A549 (cell line): Measurements from ENCODE around the gene BRD1. TPM values are rescaled to one million over a fixed set of nuclear protein-coding genes. Genes with fewer than 3 reads are reported as not detected.

Source experiments
- ATAC-seq, 2 experiments: fragments of 200-7000 bp in 1 of 2; fragments of >200 bp in 1 of 2; cut with Nextera tagmentation in 1 of 2; cut with Tn5 transposase in 1 of 2; 3 replicates each; pipeline versions ENCODE4 v1.8.0 to v1.9.1; 2018 to 2020; ENCODE audit warnings: mild to moderate bottlenecking in 1 of 2, moderate library complexity in 1 of 2
- CTCF ChIA-PET: fragments of 300-600 bp; sonication (Branson Sonifier 250); formaldehyde crosslinking; extraction: SDS; loops from one replicate; lab custom pipeline; 2021; ENCODE audit warnings: antibody characterized with exemption, inconsistent platforms; lab: Yijun Ruan, JAX
- POLR2A ChIA-PET: fragments of 350-600 bp; formaldehyde crosslinking; extraction: SDS; loops from one replicate; lab custom pipeline; 2021; ENCODE audit warnings: antibody characterized with exemption, inconsistent platforms; lab: Yijun Ruan, JAX
- DNase-seq, 2 experiments: peaks; one replicate each; pipeline versions ENCODE4 v3.0.0 to v3.0.0-alpha.2; 2011 to 2016; ENCODE audit warnings: low read depth in 1 of 2, low spot score in 1 of 2
- FAIRE-seq: peaks from 2 replicates; lab custom pipeline; 2011; peaks lifted over from hg19 to GRCh38; lab: Jason Lieb, UNC
- H3K27ac ChIP-seq, 2 experiments: fragments of >200 bp; sonication (Bioruptor Twin); formaldehyde crosslinking; 3 replicates each; pipeline ENCODE4 v1.5.1; 2016 to 2017
- H3K4me1 ChIP-seq: fragments of >200 bp; sonication (Bioruptor Twin); formaldehyde crosslinking; 3 replicates; pipeline ENCODE4 v1.6.1; 2016
- H3K4me2 ChIP-seq: fragments of >200 bp; sonication (Bioruptor Twin); formaldehyde crosslinking; 3 replicates; pipeline ENCODE4 v1.6.1; 2016
- H3K4me3 ChIP-seq: fragments of >200 bp; sonication (Bioruptor Twin); formaldehyde crosslinking; 3 replicates; pipeline ENCODE4 v1.5.1; 2016
- H3K9me3 ChIP-seq: fragments of >200 bp; sonication (Bioruptor Twin); formaldehyde crosslinking; 3 replicates; pipeline ENCODE4 v1.6.1; 2016
- BCL3 ChIP-seq: fragments of >200 bp; sonication (Bioruptor Twin); formaldehyde crosslinking; IDR thresholded peaks from 3 replicates; pipeline ENCODE4 v1.6.1; 2016
- CBX8 ChIP-seq: fragments of 200-600 bp; sonication (generic); IDR thresholded peaks from 2 replicates; pipeline ENCODE4 v1.6.1; 2016
- CTCF ChIP-seq: fragments of >200 bp; sonication (Bioruptor Twin); formaldehyde crosslinking; IDR thresholded peaks from 3 replicates; pipeline ENCODE4 v1.5.1; 2016
- EHF ChIP-seq: fragments of 250-450 bp; sonication (Bioruptor Pico); IDR thresholded peaks from 2 replicates; pipeline ENCODE4 v1.5.0; 2020; ENCODE audit warnings: mild to moderate bottlenecking
- EHMT2 ChIP-seq: fragments of 200-600 bp; sonication (generic); IDR thresholded peaks from 2 replicates; pipeline ENCODE4 v1.6.1; 2016; ENCODE audit warnings: antibody characterized with exemption, low read depth, mild to moderate bottlenecking, moderate library complexity
- EP300 ChIP-seq, 2 experiments: fragments of >200 bp; sonication (Bioruptor Twin); formaldehyde crosslinking; IDR thresholded peaks; 2 replicates in 1 of 2; 3 replicates in 1 of 2; pipeline ENCODE4 v1.6.1; 2016 to 2017
- ESRRA ChIP-seq: fragments of 150-350 bp; IDR thresholded peaks from 2 replicates; pipeline ENCODE4 v1.6.1; 2014; ENCODE audit warnings: mild to moderate bottlenecking, low read length, borderline replicate concordance
- FOSB ChIP-seq: fragments of 250-450 bp; sonication (Bioruptor Pico); IDR thresholded peaks from 2 replicates; pipeline ENCODE4 v1.5.0; 2020; ENCODE audit warnings: mild to moderate bottlenecking, moderate library complexity
- FOXS1 ChIP-seq: fragments of 250-450 bp; sonication (Bioruptor Pico); IDR thresholded peaks from 2 replicates; pipeline ENCODE4 v1.5.0; 2020; ENCODE audit warnings: mild to moderate bottlenecking, moderate library complexity
- GATA3 ChIP-seq: IDR thresholded peaks from 2 replicates; pipeline ENCODE4 v1.6.1; 2012; ENCODE audit warnings: borderline replicate concordance
- HDAC2 ChIP-seq: fragments of 200-600 bp; sonication (generic); IDR thresholded peaks from 2 replicates; pipeline ENCODE4 v1.6.1; 2016
- HEYL ChIP-seq: fragments of 250-450 bp; sonication (Bioruptor Pico); IDR thresholded peaks from 2 replicates; pipeline ENCODE4 v1.8.0; 2021; ENCODE audit warnings: mild to moderate bottlenecking, moderate library complexity
- HOXA7 ChIP-seq: fragments of 250-450 bp; sonication (Bioruptor Pico); IDR thresholded peaks from 2 replicates; pipeline ENCODE4 v1.5.0; 2020; ENCODE audit warnings: mild to moderate bottlenecking, moderate library complexity
- HOXB5 ChIP-seq: fragments of 250-450 bp; sonication (Bioruptor Pico); IDR thresholded peaks from 2 replicates; pipeline ENCODE4 v1.5.0; 2020; ENCODE audit warnings: mild to moderate bottlenecking, moderate library complexity
- JUN ChIP-seq, 2 experiments: fragments of >200 bp; sonication (Bioruptor Twin); formaldehyde crosslinking; IDR thresholded peaks; 2 replicates in 1 of 2; 3 replicates in 1 of 2; pipeline ENCODE4 v1.6.1; 2016 to 2017
- KDM1A ChIP-seq: fragments of 200-600 bp; sonication (generic); IDR thresholded peaks from 2 replicates; pipeline ENCODE4 v1.6.1; 2016; ENCODE audit warnings: low read depth, mild to moderate bottlenecking
- MAFK ChIP-seq: fragments of 450-650 bp; IDR thresholded peaks from 2 replicates; pipeline ENCODE4 v1.6.1; 2014; ENCODE audit not compliant: partially characterized antibody
- MYC ChIP-seq: IDR thresholded peaks from 2 replicates; pipeline ENCODE4 v1.6.1; 2012; ENCODE audit warnings: mild to moderate bottlenecking, inconsistent platforms, low read length, improper control_type of control experiment, borderline replicate concordance
- NPAS2 ChIP-seq: fragments of 250-450 bp; sonication (Bioruptor Pico); IDR thresholded peaks from 2 replicates; pipeline ENCODE4 v1.8.0; 2022; ENCODE audit warnings: mild to moderate bottlenecking, moderate library complexity, borderline replicate concordance
- POLR2A ChIP-seq: IDR thresholded peaks from 2 replicates; pipeline ENCODE4 v1.6.1; 2012; ENCODE audit warnings: mild to moderate bottlenecking, low read length
- RCOR1 ChIP-seq: fragments of 150-350 bp; IDR thresholded peaks from 2 replicates; pipeline ENCODE4 v1.6.1; 2014; ENCODE audit warnings: antibody characterized with exemption, low read length, low read depth
- RNF2 ChIP-seq: fragments of 200-600 bp; sonication (generic); IDR thresholded peaks from 2 replicates; pipeline ENCODE4 v1.6.1; 2016; ENCODE audit warnings: low read depth, mild to moderate bottlenecking, antibody characterized with exemption, moderate library complexity, borderline replicate concordance
- SREBF2 ChIP-seq: fragments of 450-650 bp; IDR thresholded peaks from 2 replicates; pipeline ENCODE4 v1.6.1; 2014; ENCODE audit warnings: mild to moderate bottlenecking, moderate library complexity
- USF2 ChIP-seq: fragments of 450-650 bp; IDR thresholded peaks from 2 replicates; pipeline ENCODE4 v1.6.1; 2014; ENCODE audit warnings: antibody characterized with exemption
- ZC3H11A ChIP-seq: fragments of 450-650 bp; IDR thresholded peaks from 2 replicates; pipeline ENCODE4 v1.6.1; 2014; ENCODE audit warnings: antibody characterized with exemption, mild to moderate bottlenecking
- WGBS: methylation state at CpG from one replicate; pipeline ENCODE4 v1.1.6; 2017; ENCODE audit errors: missing lambda C conversion rate; 5-methylcytosine and 5-hydroxymethylcytosine counted together
- polyA plus RNA-seq, 4 experiments: library from polyadenylated mRNA; depleted of rRNA in 3 of 4; stranded (reverse); fragments of >200 nt; fragmentation: RNase III in 1 of 4; extraction: RNeasy Plus Mini Kit Qiagen cat#74134 plus additional on column Dnase treatment in 1 of 4; gene quantifications; 2 replicates in 3 of 4; 3 replicates in 1 of 4; pipeline ENCODE4 v1.2.3, GENCODE V29; 2011 to 2017

BRD1 gene
- polyA plus RNA-seq, 2 of the 4 experiments (the other 2 are of a cell fraction), result 3.7 to 11.5 TPM

GRCh38 chr22:49784630-49784971 lies 43.1 kb downstream of the BRD1 start:
- CTCF ChIA-PET, result no interaction called here
- FAIRE-seq, result no peak
- H3K4me3 ChIP-seq, result no peak overlapping the region
- TF ChIP-seq MAFK (no peak), USF2 (no peak), ESRRA (no peak), EP300 (IDR thresholded peaks at IDR 0.05) (no peak), RCOR1 (no peak), CBX8 (no peak), FOXS1 (no peak), FOSB (CRISPR knock-in tag) (no peak), KDM1A (no peak), JUN (IDR thresholded peaks at IDR 0.05) (no peak), GATA3 (no peak)
- H3K4me2 ChIP-seq, result no peak overlapping the region
- H3K4me1 ChIP-seq, result no peaks in the 10 kb centered on the region
- H3K27ac ChIP-seq, result no peak overlapping the region
- no peak for ATAC-seq
- WGBS, result 96% methylated on average over 6 of the region's 15 CpGs
- H3K9me3 ChIP-seq, result no peaks in the 10 kb centered on the region
- no peak for DNase-seq
- POLR2A ChIA-PET, result no interaction called here

- ChIA-PET POLR2A (no interaction called here), CTCF (no interaction called here)
Observed at GRCh38 chr22:49783926-49784629, 43.6 kb downstream of the BRD1 start.

More at GRCh38 chr22:49783926-49784629, 43.6 kb downstream of the BRD1 start:
- Histone ChIP-seq H3K4me3 (no peak overlapping the region), H3K9me3 (no peaks in the 10 kb centered on the region), H3K27ac (no peak overlapping the region), H3K4me2 (no peak overlapping the region), H3K4me1 (no peaks in the 10 kb centered on the region)
- DNase-seq (no peak), FAIRE-seq (no peak), ATAC-seq (no peak)
- TF ChIP-seq MYC (no peak), HOXA7 (CRISPR knock-in tag) (no peak), ESRRA (no peak), CTCF (no peak), SREBF2 (no peak), MAFK (no peak), EHMT2 (no peak), RNF2 (no peak), CBX8 (no peak), HOXB5 (CRISPR knock-in tag) (no peak), BCL3 (no peak), USF2 (no peak), ZC3H11A (no peak), NPAS2 (CRISPR knock-in tag) (no peak), HEYL (CRISPR knock-in tag) (no peak), HDAC2 (no peak), POLR2A (no peak), RCOR1 (no peak), EHF (no peak), KDM1A (no peak)
- 92% methylated on average over 35 of the region's 47 CpGs for WGBS
